ENCODE data around the gene ABHD17A.

The ABHD17A gene

DNA sequence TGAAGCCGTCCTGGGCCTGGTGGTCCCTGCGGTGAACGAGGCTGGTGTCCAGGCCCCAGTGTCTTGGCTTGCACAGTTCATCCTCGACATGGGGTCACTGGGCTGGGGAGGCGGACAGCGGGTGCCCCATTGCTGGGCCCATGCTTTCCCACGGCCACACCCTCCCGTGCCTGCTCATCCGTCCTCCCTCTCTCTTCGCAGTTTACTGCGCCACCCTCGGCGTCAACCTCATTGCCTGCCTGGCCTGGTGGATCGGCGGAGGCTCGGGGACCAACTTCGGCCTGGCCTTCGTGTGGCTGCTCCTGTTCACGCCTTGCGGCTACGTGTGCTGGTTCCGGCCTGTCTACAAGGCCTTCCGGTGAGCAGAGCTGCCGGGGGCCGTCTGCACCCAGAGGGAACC, 32.6 kb upstream of the ABHD17A start:
- no peak overlapping the region for H3K27ac ChIP-seq (ENCODE audit: low read depth, low read length)
- no peak overlapping the region for H3K4me2 ChIP-seq (ENCODE audit: low read length)
- H3K4me1 ChIP-seq (ENCODE audit: control insufficient read depth, low read length) = peaks cover 2% of the 10 kb centered on the region
- no peak for TF ChIP-seq EZH2phosphoT487 (IDR thresholded peaks at IDR 0.05; ENCODE audit: borderline replicate concordance, low read length)
- TF ChIP-seq, protein P1, sequence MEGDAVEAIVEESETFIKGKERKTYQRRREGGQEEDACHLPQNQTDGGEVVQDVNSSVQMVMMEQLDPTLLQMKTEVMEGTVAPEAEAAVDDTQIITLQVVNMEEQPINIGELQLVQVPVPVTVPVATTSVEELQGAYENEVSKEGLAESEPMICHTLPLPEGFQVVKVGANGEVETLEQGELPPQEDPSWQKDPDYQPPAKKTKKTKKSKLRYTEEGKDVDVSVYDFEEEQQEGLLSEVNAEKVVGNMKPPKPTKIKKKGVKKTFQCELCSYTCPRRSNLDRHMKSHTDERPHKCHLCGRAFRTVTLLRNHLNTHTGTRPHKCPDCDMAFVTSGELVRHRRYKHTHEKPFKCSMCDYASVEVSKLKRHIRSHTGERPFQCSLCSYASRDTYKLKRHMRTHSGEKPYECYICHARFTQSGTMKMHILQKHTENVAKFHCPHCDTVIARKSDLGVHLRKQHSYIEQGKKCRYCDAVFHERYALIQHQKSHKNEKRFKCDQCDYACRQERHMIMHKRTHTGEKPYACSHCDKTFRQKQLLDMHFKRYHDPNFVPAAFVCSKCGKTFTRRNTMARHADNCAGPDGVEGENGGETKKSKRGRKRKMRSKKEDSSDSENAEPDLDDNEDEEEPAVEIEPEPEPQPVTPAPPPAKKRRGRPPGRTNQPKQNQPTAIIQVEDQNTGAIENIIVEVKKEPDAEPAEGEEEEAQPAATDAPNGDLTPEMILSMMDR (IDR thresholded peaks at IDR 0.05; ENCODE audit: low read depth, low read length, poor library complexity, severe bottlenecking) = no peak
- no peaks in the 10 kb centered on the region for H3F3A ChIP-seq (ENCODE audit: control insufficient read depth, insufficient read depth)
- H4K20me1 ChIP-seq (ENCODE audit: control insufficient read depth, insufficient read depth, low read depth, low read length) = 0 out of 2 replicates have a peak, but pooled peaks cover 4% of the 10 kb centered on the region
- H3K27me3 ChIP-seq (ENCODE audit: control insufficient read depth, low read length) = no peaks in the 10 kb centered on the region
- H3K36me3 ChIP-seq (ENCODE audit: control insufficient read depth, low read length) = peaks cover 24% of the 10 kb centered on the region
- peaks cover 16% of the 10 kb centered on the region for H3K79me2 ChIP-seq (ENCODE audit: control insufficient read depth, low read length)
- H3K4me3 ChIP-seq (ENCODE audit: low read length) = no peak overlapping the region
- no peaks in the 10 kb centered on the region for H3K9me2 ChIP-seq (replicated peaks; ENCODE audit: control insufficient read depth, low read length)
- H3K9me3 ChIP-seq (ENCODE audit: control insufficient read depth, insufficient read depth, low read length) = no peaks in the 10 kb centered on the region

DNA sequence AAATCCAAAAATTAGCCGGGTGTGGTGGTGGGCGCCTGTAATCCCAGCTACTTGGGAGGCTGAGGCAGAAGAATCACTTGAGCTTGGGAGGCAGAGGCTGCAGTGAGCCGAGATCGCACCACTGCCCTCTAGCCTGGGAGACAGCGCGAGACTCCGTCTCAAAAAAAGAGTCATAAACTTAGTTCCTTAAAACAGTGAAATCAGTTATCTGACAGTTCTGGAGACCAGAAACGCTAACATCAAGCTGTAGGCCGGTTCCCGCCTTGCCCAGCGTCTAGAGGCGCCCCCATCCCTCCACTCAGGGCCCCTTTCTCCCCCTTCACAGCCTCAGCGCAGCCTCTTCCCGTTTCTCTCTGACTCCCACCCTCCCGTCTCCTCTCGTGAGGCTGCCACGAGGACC, 31.9 kb upstream of the ABHD17A start:
- peaks cover 21% of the 10 kb centered on the region for H3K36me3 ChIP-seq (ENCODE audit: control insufficient read depth, low read length)
- H3K27me3 ChIP-seq (ENCODE audit: control insufficient read depth, low read length) = no peaks in the 10 kb centered on the region
- H4K20me1 ChIP-seq (ENCODE audit: control insufficient read depth, insufficient read depth, low read depth, low read length) = 0 out of 2 replicates have a peak, but pooled peaks cover 4% of the 10 kb centered on the region

DNA sequence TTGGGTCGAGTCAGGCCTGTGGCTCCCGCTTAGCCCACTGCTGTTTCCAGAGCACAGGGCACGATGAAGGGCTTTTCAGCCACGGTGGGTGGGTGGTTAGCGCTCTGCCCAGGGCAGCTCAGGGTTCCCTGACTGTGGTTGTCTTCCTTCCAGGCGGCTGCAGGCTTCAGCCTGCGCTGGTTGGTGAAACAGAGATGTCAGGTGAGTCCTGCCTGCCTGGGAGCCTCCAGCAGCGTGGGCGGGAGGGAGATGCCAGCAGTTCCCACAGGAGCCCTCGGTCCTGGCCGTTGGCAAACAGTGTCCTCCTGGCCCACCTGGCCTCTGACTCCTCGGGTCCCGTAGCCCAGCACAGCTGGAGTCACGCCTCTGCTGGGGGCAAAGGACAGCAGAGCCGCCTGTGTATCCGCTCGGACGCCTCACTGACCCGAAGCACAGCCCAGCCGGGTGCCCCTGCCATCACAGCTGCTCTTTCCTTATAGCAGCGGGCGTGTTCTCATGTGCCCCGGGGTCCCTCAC, 29.6 kb upstream of the ABHD17A start:
- 0 out of 2 replicates have a peak, but pooled peaks cover 4% of the 10 kb centered on the region for H4K20me1 ChIP-seq (ENCODE audit: control insufficient read depth, insufficient read depth, low read depth, low read length)
- H3K4me1 ChIP-seq (ENCODE audit: control insufficient read depth, low read length) = no peaks in the 10 kb centered on the region
- no peaks in the 10 kb centered on the region for H3K9me3 ChIP-seq (ENCODE audit: control insufficient read depth, insufficient read depth, low read length)
- peaks cover 44% of the 10 kb centered on the region for H3K79me2 ChIP-seq (ENCODE audit: control insufficient read depth, low read length)
- no peaks in the 10 kb centered on the region for H3K27me3 ChIP-seq (ENCODE audit: control insufficient read depth, low read length)
- no peak overlapping the region for H3K27ac ChIP-seq (ENCODE audit: low read depth, low read length)
- TF ChIP-seq, protein P1 (IDR thresholded peaks at IDR 0.05; ENCODE audit: low read depth, low read length, poor library complexity, severe bottlenecking) = no peak
- TF ChIP-seq EZH2phosphoT487 (IDR thresholded peaks at IDR 0.05; ENCODE audit: borderline replicate concordance, low read length) = no peak
- H3F3A ChIP-seq (ENCODE audit: control insufficient read depth, insufficient read depth) = no peaks in the 10 kb centered on the region
- no peak overlapping the region for H3K4me2 ChIP-seq (ENCODE audit: low read length)
- peaks cover 12% of the 10 kb centered on the region for H3K36me3 ChIP-seq (ENCODE audit: control insufficient read depth, low read length)
- H3K4me3 ChIP-seq (ENCODE audit: low read length) = no peak overlapping the region
- H3K9me2 ChIP-seq (replicated peaks; ENCODE audit: control insufficient read depth, low read length) = no peaks in the 10 kb centered on the region

More for the DNA sequence above, 31.9 kb upstream of the ABHD17A start:
- Histone ChIP-seq H3K27ac (ENCODE audit: low read depth, low read length) (no peak overlapping the region), H3F3A (ENCODE audit: control insufficient read depth, insufficient read depth) (no peaks in the 10 kb centered on the region), H3K4me3 (ENCODE audit: low read length) (no peak overlapping the region), H3K9me3 (ENCODE audit: control insufficient read depth, insufficient read depth, low read length) (no peaks in the 10 kb centered on the region), H3K4me2 (ENCODE audit: low read length) (no peak overlapping the region), H3K4me1 (ENCODE audit: control insufficient read depth, low read length) (no peaks in the 10 kb centered on the region), H3K79me2 (ENCODE audit: control insufficient read depth, low read length) (peaks cover 24% of the 10 kb centered on the region), H3K9me2 (replicated peaks; ENCODE audit: control insufficient read depth, low read length) (no peaks in the 10 kb centered on the region)
- TF ChIP-seq EZH2phosphoT487 (IDR thresholded peaks at IDR 0.05; ENCODE audit: borderline replicate concordance, low read length) = no peak
- TF ChIP-seq, protein P1 (IDR thresholded peaks at IDR 0.05; ENCODE audit: low read depth, low read length, poor library complexity, severe bottlenecking) = no peak

Data from DOHH2 (cell line).